Epithelial cell of proximal tubule (primary cell): ENCODE measurements around the gene DNMT1. TPM values are rescaled to one million over a fixed set of nuclear protein-coding genes. Genes with fewer than 3 reads are reported as not detected.

Experiments
- DNase-seq: peaks from one replicate; pipeline ENCODE4 v3.0.0-alpha.2; 2011; ENCODE audit warnings: low read depth
- H3K4me3 ChIP-seq: 2 replicates; pipeline ENCODE4 v1.5.1; 2011; ENCODE audit warnings: low read depth, mild to moderate bottlenecking, low read length
- CTCF ChIP-seq: conservative IDR thresholded peaks from 2 replicates; pipeline ENCODE4 v1.5.1; 2012; ENCODE audit warnings: low read depth, mild to moderate bottlenecking, low read length
- total RNA-seq: library from RNA; depleted of rRNA; stranded (reverse); fragments of >200 nt; gene quantifications from 2 replicates; pipeline ENCODE4 v1.2.3, GENCODE V29; 2015

Gene DNMT1
- total RNA-seq, 1 donor from 2014 or later: 154 TPM

- TF ChIP-seq CTCF: no peak
- peak overlapping the region; percentile 77 for H3K4me3 ChIP-seq
- no peak for DNase-seq
Measured at GRCh38 chr19:10087296-10088061, 107.3 kb downstream of the DNMT1 start.

GRCh38 chr19:10086591-10087192, 108.1 kb downstream of the DNMT1 start:
- DNase-seq: no peak
- peak overlapping the region; percentile 77 for H3K4me3 ChIP-seq
- no peak for TF ChIP-seq CTCF

GRCh38 chr19:10085641-10086590, 108.8 kb downstream of the DNMT1 start, which contains the start of gene SHFL:
TSS of gene SHFL (plus strand) at chr19:10086317. CDS start at chr19:10086428, 111 bp downstream.
- H3K4me3 ChIP-seq: peak within 1 kb of the TSS; percentile 77
- no peak for DNase-seq

GRCh38 chr19:10084803-10085202, 110.0 kb downstream of the DNMT1 start:
- no peak for DNase-seq
- no peak overlapping the region for H3K4me3 ChIP-seq
- no peak for TF ChIP-seq CTCF

More at GRCh38 chr19:10085641-10086590, 108.8 kb downstream of the DNMT1 start, which contains the start of gene SHFL:
- TF ChIP-seq CTCF: no peak

GRCh38 chr19:10083911-10084310, 110.8 kb downstream of the DNMT1 start:
- DNase-seq: no peak
- no peak for TF ChIP-seq CTCF
- H3K4me3 ChIP-seq: no peak overlapping the region

Other genes with a start within 250 kb of the DNMT1 start
- 0.06 TPM in 1 of 2 replicates, not detected in the other for gene COL5A3, start 184.4 kb downstream of the DNMT1 start, total RNA-seq
- not detected in 2 replicates for gene RDH8, start 181.5 kb downstream of the DNMT1 start, total RNA-seq
- 10.3 and 28.7 TPM in 2 replicates for gene SHFL, start 108.6 kb downstream of the DNMT1 start, total RNA-seq
- gene ANGPTL6, start 92.3 kb downstream of the DNMT1 start, total RNA-seq: 0.22 and 0.23 TPM in 2 replicates
- 38.1 and 59.6 TPM in 2 replicates for gene PPAN, start 88.6 kb downstream of the DNMT1 start, total RNA-seq
- gene P2RY11, start 83.3 kb downstream of the DNMT1 start, total RNA-seq: 2.0 and 4.5 TPM in 2 replicates
- gene EIF3G, start 75.1 kb downstream of the DNMT1 start, total RNA-seq: 229 and 283 TPM in 2 replicates
- gene S1PR2, start 36.4 kb upstream of the DNMT1 start, total RNA-seq: 2.5 and 3.0 TPM in 2 replicates
- gene MRPL4, start 57.3 kb upstream of the DNMT1 start, total RNA-seq: 104 and 156 TPM in 2 replicates
- gene ICAM1, start 76.2 kb upstream of the DNMT1 start, total RNA-seq: 17.1 and 36.3 TPM in 2 replicates
- not detected in 2 replicates for gene ICAM4, start 92.0 kb upstream of the DNMT1 start, total RNA-seq
- 0.14 TPM in 1 of 2 replicates, not detected in the other for gene ICAM5, start 95.0 kb upstream of the DNMT1 start, total RNA-seq
- 0.35 and 2.4 TPM in 2 replicates for gene ZGLP1, start 114.9 kb upstream of the DNMT1 start, total RNA-seq
- 48.2 and 57.6 TPM in 2 replicates for gene FDX2, start 121.1 kb upstream of the DNMT1 start, total RNA-seq
- gene RAVER1, start 138.6 kb upstream of the DNMT1 start, total RNA-seq: 29.5 and 34.1 TPM in 2 replicates
- 3.4 and 3.8 TPM in 2 replicates for gene ICAM3, start 144.7 kb upstream of the DNMT1 start, total RNA-seq
- gene TYK2, start 185.6 kb upstream of the DNMT1 start, total RNA-seq: 95.4 and 103 TPM in 2 replicates
- gene CDC37, start 208.6 kb upstream of the DNMT1 start, total RNA-seq: 155 and 262 TPM in 2 replicates
- gene PDE4A, start 225.6 kb upstream of the DNMT1 start, total RNA-seq: 0.40 and 2.0 TPM in 2 replicates